Thyroid gland (tissue), 4 donors: ENCODE measurements around the gene DGCR8.

ENCODE experiments used
- POLR2A ChIP-seq, 2 donors: fragments of 450-650 bp; IDR thresholded peaks; one replicate each; pipeline ENCODE4 v1.6.1; 2017; ENCODE audit warnings: antibody characterized with exemption in 2 of 2, mild to moderate bottlenecking in 2 of 2, moderate library complexity in 1 of 2
- TF ChIP-seq, protein P1 (sequence below), 6 experiments: fragments of 200-600 bp in 3 of 6; fragments of 450-650 bp in 3 of 6; sonication (generic) in 3 of 6; IDR thresholded peaks; one replicate each; pipeline ENCODE4 v1.5.1; 2016 to 2019; ENCODE audit warnings: antibody characterized with exemption in 6 of 6, mild to moderate bottlenecking in 2 of 6, inconsistent platforms in 1 of 6, moderate library complexity in 1 of 6

GRCh38 chr22:20054034-20054427 is 26.0 kb upstream of the DGCR8 start:
- TF ChIP-seq, protein P1, sequence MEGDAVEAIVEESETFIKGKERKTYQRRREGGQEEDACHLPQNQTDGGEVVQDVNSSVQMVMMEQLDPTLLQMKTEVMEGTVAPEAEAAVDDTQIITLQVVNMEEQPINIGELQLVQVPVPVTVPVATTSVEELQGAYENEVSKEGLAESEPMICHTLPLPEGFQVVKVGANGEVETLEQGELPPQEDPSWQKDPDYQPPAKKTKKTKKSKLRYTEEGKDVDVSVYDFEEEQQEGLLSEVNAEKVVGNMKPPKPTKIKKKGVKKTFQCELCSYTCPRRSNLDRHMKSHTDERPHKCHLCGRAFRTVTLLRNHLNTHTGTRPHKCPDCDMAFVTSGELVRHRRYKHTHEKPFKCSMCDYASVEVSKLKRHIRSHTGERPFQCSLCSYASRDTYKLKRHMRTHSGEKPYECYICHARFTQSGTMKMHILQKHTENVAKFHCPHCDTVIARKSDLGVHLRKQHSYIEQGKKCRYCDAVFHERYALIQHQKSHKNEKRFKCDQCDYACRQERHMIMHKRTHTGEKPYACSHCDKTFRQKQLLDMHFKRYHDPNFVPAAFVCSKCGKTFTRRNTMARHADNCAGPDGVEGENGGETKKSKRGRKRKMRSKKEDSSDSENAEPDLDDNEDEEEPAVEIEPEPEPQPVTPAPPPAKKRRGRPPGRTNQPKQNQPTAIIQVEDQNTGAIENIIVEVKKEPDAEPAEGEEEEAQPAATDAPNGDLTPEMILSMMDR (IDR thresholded peaks at IDR 0.05) = no peak
- TF ChIP-seq POLR2A (IDR thresholded peaks at IDR 0.05) = no peak
